ENCODE results near the gene PEF1. TPM values are rescaled to one million over a fixed set of nuclear protein-coding genes. Genes with fewer than 3 reads are reported as not detected.

The PEF1 gene
- total RNA-seq, 2 experiments from 2014 or later = 48.8 to 59.3 TPM

- H3K27me3 Mint-ChIP-seq = no peaks in the 10 kb centered on the region
- CTCF ChIA-PET = no interaction called here
- no peaks in the 10 kb centered on the region for H3K9me3 Mint-ChIP-seq (ENCODE audit: low read depth)
- no peak overlapping the region for H3K27ac Mint-ChIP-seq
- H3K36me3 Mint-ChIP-seq (ENCODE audit: low read depth) = no peaks in the 10 kb centered on the region
- intact Hi-C loops (cut with DNase I, micrococcal nuclease) = no loop called here
- POLR2A ChIA-PET = no interaction called here
- no peak overlapping the region for H3K4me3 Mint-ChIP-seq
- DNase-seq (no peak), ATAC-seq (no peak)
- no peaks in the 10 kb centered on the region for H3K4me1 Mint-ChIP-seq
Measured at GRCh38 chr1:31654474-31654776, 9.7 kb upstream of the PEF1 start.

GRCh38 chr1:31653717-31654473 is 9.2 kb upstream of the PEF1 start:
- POLR2A ChIA-PET = no interaction called here
- Mint-ChIP-seq H3K4me1 (no peaks in the 10 kb centered on the region), H3K4me3 (no peak overlapping the region), H3K27me3 (no peaks in the 10 kb centered on the region), H3K9me3 (ENCODE audit: low read depth) (no peaks in the 10 kb centered on the region), H3K27ac (no peak overlapping the region), H3K36me3 (ENCODE audit: low read depth) (no peaks in the 10 kb centered on the region)
- CTCF ChIA-PET = no interaction called here
- no peak for ATAC-seq
- intact Hi-C loops (cut with DNase I, micrococcal nuclease) = no loop called here
- DNase-seq = no peak

GRCh38 chr1:31652891-31653499 is 8.3 kb upstream of the PEF1 start:
- ATAC-seq (no peak), DNase-seq (no peak)
- H3K27me3 Mint-ChIP-seq = no peaks in the 10 kb centered on the region
- ChIA-PET CTCF (no interaction called here), POLR2A (no interaction called here)
- intact Hi-C loops (cut with DNase I, micrococcal nuclease) = no loop called here
- no peaks in the 10 kb centered on the region for H3K9me3 Mint-ChIP-seq (ENCODE audit: low read depth)
- H3K4me3 Mint-ChIP-seq = no peak overlapping the region
- H3K4me1 Mint-ChIP-seq = no peaks in the 10 kb centered on the region
- no peak overlapping the region for H3K27ac Mint-ChIP-seq
- H3K36me3 Mint-ChIP-seq (ENCODE audit: low read depth) = no peaks in the 10 kb centered on the region

DNA sequence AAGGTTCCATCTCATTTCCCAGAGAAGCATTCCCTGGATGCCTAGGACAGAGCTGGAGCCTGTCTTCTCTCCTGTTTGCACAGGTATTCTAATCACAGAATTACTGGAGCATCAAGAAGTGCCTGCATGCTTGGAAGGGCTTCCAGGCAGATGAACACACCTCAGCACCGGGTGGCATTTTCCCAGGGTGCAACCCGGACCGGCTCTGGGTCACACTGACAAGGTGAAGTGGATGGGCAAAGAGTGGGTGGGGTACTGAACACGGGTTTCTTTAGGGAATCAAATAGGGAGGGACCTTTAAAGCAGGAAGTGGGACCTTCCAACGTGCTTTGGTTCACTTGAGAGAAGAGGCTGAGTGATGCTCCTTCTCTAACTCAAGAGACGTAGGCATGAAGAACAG is 7.1 kb upstream of the PEF1 start:
- no peak overlapping the region for H3K27ac Mint-ChIP-seq
- POLR2A ChIA-PET = no interaction called here
- intact Hi-C loops (cut with DNase I, micrococcal nuclease) = no loop called here
- CTCF ChIA-PET = interaction anchor here (0.8 kb wide), 1 partner anchor 13 kb away, joined by 4 read pairs; no protein-coding TSS in a partner anchor
- H3K36me3 Mint-ChIP-seq (ENCODE audit: low read depth) = no peaks in the 10 kb centered on the region
- H3K9me3 Mint-ChIP-seq (ENCODE audit: low read depth) = no peaks in the 10 kb centered on the region
- no peak overlapping the region for H3K4me3 Mint-ChIP-seq
- H3K4me1 Mint-ChIP-seq = no peaks in the 10 kb centered on the region
- DNase-seq (no peak), ATAC-seq (no peak)
- H3K27me3 Mint-ChIP-seq = no peaks in the 10 kb centered on the region

GRCh38 chr1:31651089-31651420 is 6.4 kb upstream of the PEF1 start:
- Mint-ChIP-seq H3K27me3 (no peaks in the 10 kb centered on the region), H3K36me3 (ENCODE audit: low read depth) (peaks cover 2% of the 10 kb centered on the region), H3K27ac (no peak overlapping the region), H3K4me1 (peaks cover 3% of the 10 kb centered on the region), H3K4me3 (no peak overlapping the region), H3K9me3 (ENCODE audit: low read depth) (no peaks in the 10 kb centered on the region)
- ATAC-seq (no peak), DNase-seq (no peak)
- POLR2A ChIA-PET = no interaction called here
- intact Hi-C loops (cut with DNase I, micrococcal nuclease) = no loop called here
- CTCF ChIA-PET = interaction anchor here (0.7 to 1.5 kb wide), 3 partner anchors 12 to 95 kb away, joined by 3 to 4 read pairs (median 4); no protein-coding TSS in a partner anchor

- no peak for ATAC-seq
- no peak overlapping the region for H3K4me3 Mint-ChIP-seq
- ChIA-PET CTCF (interaction anchor here (0.7 to 1.5 kb wide), 4 partner anchors 12 to 138 kb away, joined by 3 to 4 read pairs (median 4); no protein-coding TSS in a partner anchor), POLR2A (no interaction called here)
- intact Hi-C loops (cut with DNase I, micrococcal nuclease) = no loop called here
- H3K4me1 Mint-ChIP-seq = peaks cover 9% of the 10 kb centered on the region
- no peak for DNase-seq
- H3K9me3 Mint-ChIP-seq (ENCODE audit: low read depth) = no peaks in the 10 kb centered on the region
- peaks cover 2% of the 10 kb centered on the region for H3K36me3 Mint-ChIP-seq (ENCODE audit: low read depth)
- H3K27ac Mint-ChIP-seq = no peak overlapping the region
- H3K27me3 Mint-ChIP-seq = no peaks in the 10 kb centered on the region
Measured at GRCh38 chr1:31650161-31651088, 5.7 kb upstream of the PEF1 start.

GRCh38 chr1:31648641-31649357 is 4.1 kb upstream of the PEF1 start:
- Mint-ChIP-seq H3K4me1 (peaks cover 14% of the 10 kb centered on the region), H3K27ac (no peak overlapping the region), H3K27me3 (no peaks in the 10 kb centered on the region), H3K36me3 (ENCODE audit: low read depth) (peaks cover 2% of the 10 kb centered on the region), H3K4me3 (no peak overlapping the region), H3K9me3 (ENCODE audit: low read depth) (no peaks in the 10 kb centered on the region)
- intact Hi-C loops (cut with DNase I, micrococcal nuclease) = loop anchor here in 1 of 2 experiments (10.0 kb wide), 2 partner anchors 746 to 1166 kb away; partner anchors contain the start of genes BSDC1, S100PBP and YARS1
- ChIA-PET CTCF (interaction anchor here (0.8 kb wide), 1 partner anchor 61 kb away, joined by 3 read pairs; no protein-coding TSS in a partner anchor), POLR2A (no interaction called here)
- DNase-seq (no peak), ATAC-seq (no peak)

DNA sequence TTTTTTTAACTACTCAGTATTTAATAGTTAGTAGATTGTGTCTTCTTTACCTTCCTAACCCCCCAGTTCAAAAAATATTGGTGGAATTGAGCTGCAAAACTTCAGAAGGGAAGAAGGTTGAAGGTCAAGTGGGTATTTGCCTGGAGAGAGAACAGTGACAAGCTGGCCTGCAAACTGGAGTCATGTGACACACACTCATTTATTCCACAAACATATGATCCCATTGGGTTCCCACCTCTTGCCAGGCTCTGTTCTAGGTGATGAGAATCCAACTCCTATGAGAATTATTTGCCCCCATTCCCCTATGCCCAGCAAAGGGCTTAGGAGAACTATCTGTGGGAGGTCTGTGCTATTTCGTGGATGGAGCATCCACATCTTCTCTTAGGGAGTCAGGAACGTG is 3.5 kb upstream of the PEF1 start:
- ChIA-PET POLR2A (no interaction called here), CTCF (interaction anchor here (0.8 kb wide), 1 partner anchor 61 kb away, joined by 3 read pairs; no protein-coding TSS in a partner anchor)
- Mint-ChIP-seq H3K27ac (no peak overlapping the region), H3K36me3 (ENCODE audit: low read depth) (peaks cover 2% of the 10 kb centered on the region), H3K4me3 (no peak overlapping the region), H3K9me3 (ENCODE audit: low read depth) (no peaks in the 10 kb centered on the region), H3K27me3 (no peaks in the 10 kb centered on the region), H3K4me1 (peaks cover 19% of the 10 kb centered on the region)
- intact Hi-C loops (cut with DNase I, micrococcal nuclease) = loop anchor here in 1 of 2 experiments (10.0 kb wide), 2 partner anchors 747 to 1167 kb away; partner anchors contain the start of genes BSDC1, S100PBP and YARS1
- DNase-seq (no peak), ATAC-seq (no peak)

DNA sequence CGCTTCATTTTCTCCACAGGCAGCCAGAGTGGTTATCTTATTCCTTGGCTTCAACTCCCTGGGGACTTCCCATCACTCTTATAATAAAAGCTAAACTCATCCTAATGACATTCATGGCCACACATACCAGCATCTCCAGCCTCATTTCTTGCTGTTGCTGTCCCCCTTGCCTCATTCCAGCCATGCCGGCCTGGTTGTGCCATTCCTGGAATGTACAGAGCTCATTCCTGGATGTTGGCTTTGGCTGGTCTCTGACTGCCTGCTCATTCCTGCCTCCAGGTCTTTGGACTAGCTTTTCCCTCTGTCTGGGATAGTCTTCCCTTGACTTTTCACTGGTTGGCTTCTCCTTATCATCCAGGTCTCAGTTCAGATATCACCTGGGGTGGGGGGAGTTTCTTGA is 2.4 kb upstream of the PEF1 start:
- H3K9me3 Mint-ChIP-seq (ENCODE audit: low read depth) = no peaks in the 10 kb centered on the region
- DNase-seq (no peak), ATAC-seq (no peak)
- no peaks in the 10 kb centered on the region for H3K27me3 Mint-ChIP-seq
- ChIA-PET CTCF (no interaction called here), POLR2A (no interaction called here)
- intact Hi-C loops (cut with DNase I, micrococcal nuclease) = loop anchor here in 1 of 2 experiments (10.0 kb wide), 2 partner anchors 748 to 1168 kb away; partner anchors contain the start of genes BSDC1, S100PBP and YARS1
- peaks cover 2% of the 10 kb centered on the region for H3K36me3 Mint-ChIP-seq (ENCODE audit: low read depth)
- peaks cover 23% of the 10 kb centered on the region for H3K4me1 Mint-ChIP-seq
- no peak overlapping the region for H3K27ac Mint-ChIP-seq
- no peak overlapping the region for H3K4me3 Mint-ChIP-seq

GRCh38 chr1:31646259-31646960 is 1.7 kb upstream of the PEF1 start:
- DNase-seq (no peak), ATAC-seq (no peak)
- CTCF ChIA-PET = no interaction called here
- H3K9me3 Mint-ChIP-seq (ENCODE audit: low read depth) = no peaks in the 10 kb centered on the region
- peak overlapping the region; percentile 58 for H3K27ac Mint-ChIP-seq
- POLR2A ChIA-PET = no interaction called here
- H3K27me3 Mint-ChIP-seq = no peaks in the 10 kb centered on the region
- peak overlapping the region; percentile 95 for H3K4me3 Mint-ChIP-seq
- intact Hi-C loops (cut with DNase I, micrococcal nuclease) = loop anchor here in 1 of 2 experiments (10.0 kb wide), 2 partner anchors 748 to 1168 kb away; partner anchors contain the start of genes BSDC1, S100PBP and YARS1
- peaks cover 2% of the 10 kb centered on the region for H3K36me3 Mint-ChIP-seq (ENCODE audit: low read depth)
- peaks cover 23% of the 10 kb centered on the region for H3K4me1 Mint-ChIP-seq

Data from activated CD4-positive, alpha-beta T cell treated with anti-CD3 and anti-CD28 coated beads for 36 hours (primary cell).